BE2C (cell line): Measurements from ENCODE around the gene ID4.

ENCODE experiments used
- DNase-seq: peaks from one replicate; pipeline ENCODE4 v3.0.0-alpha.2; 2020
- H3K27me3 ChIP-seq: fragments of 250-450 bp; sonication (Bioruptor Pico); 2 replicates; pipeline ENCODE4 v1.5.1; 2020; ENCODE audit warnings: mild to moderate bottlenecking
- H3K36me3 ChIP-seq: fragments of 250-450 bp; sonication (Bioruptor Pico); 2 replicates; pipeline ENCODE4 v1.5.1; 2020; ENCODE audit warnings: mild to moderate bottlenecking
- H3K4me1 ChIP-seq: fragments of 250-450 bp; sonication (Bioruptor Pico); 2 replicates; pipeline ENCODE4 v1.5.1; 2020
- H3K4me3 ChIP-seq: 2 replicates; pipeline ENCODE4 v1.5.1; 2011; ENCODE audit warnings: low read depth, low read length
- H3K9me3 ChIP-seq: fragments of 250-450 bp; sonication (Bioruptor Pico); 2 replicates; pipeline ENCODE4 v1.5.1; 2020
- CTCF ChIP-seq: IDR thresholded peaks from 2 replicates; pipeline ENCODE4 v1.5.1; 2012; ENCODE audit warnings: mild to moderate bottlenecking, low read depth, low read length

ID4 gene

GRCh38 chr6:19864285-19864684, 27.1 kb downstream of the ID4 start:
- Histone ChIP-seq H3K27me3 (no peaks in the 10 kb centered on the region; the same call in 1 of the 2 replicates), H3K4me3 (no peak overlapping the region), H3K9me3 (no peaks in the 10 kb centered on the region), H3K36me3 (no peaks in the 10 kb centered on the region), H3K4me1 (peaks cover under 1% of the 10 kb centered on the region; the same call in 1 of the 2 replicates)
- no peak for TF ChIP-seq CTCF
- DNase-seq = no peak

GRCh38 chr6:19865178-19865577, 28.0 kb downstream of the ID4 start:
- DNase-seq = no peak
- no peaks in the 10 kb centered on the region for H3K4me1 ChIP-seq
- no peak for TF ChIP-seq CTCF
- no peaks in the 10 kb centered on the region for H3K9me3 ChIP-seq
- no peaks in the 10 kb centered on the region for H3K36me3 ChIP-seq
- H3K27me3 ChIP-seq = no peaks in the 10 kb centered on the region; the same call in 1 of the 2 replicates
- H3K4me3 ChIP-seq = no peak overlapping the region

GRCh38 chr6:19866173-19866984, 29.2 kb downstream of the ID4 start:
- H3K4me1 ChIP-seq = no peaks in the 10 kb centered on the region
- no peaks in the 10 kb centered on the region; the same call in 1 of the 2 replicates for H3K27me3 ChIP-seq
- no peak for DNase-seq

GRCh38 chr6:19866985-19867627, 29.9 kb downstream of the ID4 start:
- Histone ChIP-seq H3K9me3 (no peaks in the 10 kb centered on the region), H3K4me1 (no peaks in the 10 kb centered on the region), H3K4me3 (no peak overlapping the region), H3K27me3 (no peaks in the 10 kb centered on the region; the same call in 1 of the 2 replicates), H3K36me3 (no peaks in the 10 kb centered on the region)
- DNase-seq = no peak
- no peak for TF ChIP-seq CTCF

More at GRCh38 chr6:19866173-19866984, 29.2 kb downstream of the ID4 start:
- Histone ChIP-seq H3K9me3 (no peaks in the 10 kb centered on the region), H3K36me3 (no peaks in the 10 kb centered on the region), H3K4me3 (peak overlapping the region; percentile 39)
- TF ChIP-seq CTCF = no peak

GRCh38 chr6:19869464-19869863, 32.3 kb downstream of the ID4 start:
- no peak for DNase-seq
- Histone ChIP-seq H3K36me3 (no peaks in the 10 kb centered on the region), H3K4me3 (no peak overlapping the region), H3K27me3 (no peaks in the 10 kb centered on the region; the same call in 1 of the 2 replicates), H3K9me3 (no peaks in the 10 kb centered on the region), H3K4me1 (no peaks in the 10 kb centered on the region)
- TF ChIP-seq CTCF = no peak

GRCh38 chr6:19870322-19870721, 33.2 kb downstream of the ID4 start:
- Histone ChIP-seq H3K36me3 (no peaks in the 10 kb centered on the region), H3K27me3 (no peaks in the 10 kb centered on the region; the same call in 1 of the 2 replicates), H3K9me3 (no peaks in the 10 kb centered on the region), H3K4me3 (no peak overlapping the region), H3K4me1 (no peaks in the 10 kb centered on the region)
- no peak for DNase-seq
- no peak for TF ChIP-seq CTCF
